HG02885 (cell line): Measurements from ENCODE around the gene UBR1.
"Not testable (repeated sequence)": the region's sequence is repeated elsewhere in the genome, so short reads cannot be mapped to it uniquely, and the experiment has no call there.

Source experiments
- ATAC-seq: cut with Tn5 transposase; IDR thresholded peaks from one replicate; pipeline ENCODE4 v1.9.1; 2021; ENCODE audit warnings: mild to moderate bottlenecking; ENCODE audit not compliant: unreplicated experiment, poor library complexity

The UBR1 gene

GRCh38 chr15:43105778-43106485 is at the start of gene UBR1:
TSS of gene UBR1 (minus strand) at chr15:43106038. CDS start at chr15:43106022, 16 bp downstream.
- ATAC-seq = peak; percentile 88

DNA sequence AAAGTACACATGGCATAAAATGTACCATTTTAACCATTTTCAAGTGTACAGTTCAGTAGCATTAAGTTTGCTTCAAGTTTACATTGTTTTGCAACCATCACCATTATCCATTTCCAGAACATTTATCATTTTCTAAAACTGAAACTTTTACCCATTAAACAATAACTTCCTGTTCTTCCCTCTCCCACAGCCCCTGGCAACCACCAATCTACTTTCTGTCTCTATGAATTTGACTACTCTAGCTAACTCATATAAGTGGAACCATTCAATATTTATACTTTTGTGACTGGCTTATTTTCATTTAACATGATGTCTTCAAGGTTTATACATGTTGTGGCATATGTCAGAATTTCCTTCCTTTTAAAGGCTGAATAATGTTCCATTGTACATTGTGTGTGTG is 47.4 kb upstream of the UBR1 start:
- ATAC-seq = no peak

DNA sequence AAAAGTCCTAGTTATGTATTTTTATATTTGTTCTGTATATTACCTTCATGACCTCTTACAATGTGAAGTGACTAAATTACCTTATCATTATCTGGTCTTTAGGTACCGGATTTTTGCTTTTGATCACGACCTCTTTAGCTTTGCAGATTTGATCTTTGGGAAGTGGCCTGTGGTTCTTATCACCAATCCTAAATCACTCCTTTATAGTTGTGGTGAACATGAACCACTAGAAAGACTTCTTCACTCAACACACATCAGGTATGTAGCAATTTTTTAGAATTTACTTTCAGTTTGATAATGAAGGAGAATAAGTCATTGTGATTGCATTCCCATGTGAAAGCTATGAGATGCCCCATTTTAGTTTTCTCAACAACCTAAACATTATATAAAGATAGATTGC is 45.9 kb upstream of the UBR1 start:
- no peak for ATAC-seq

DNA sequence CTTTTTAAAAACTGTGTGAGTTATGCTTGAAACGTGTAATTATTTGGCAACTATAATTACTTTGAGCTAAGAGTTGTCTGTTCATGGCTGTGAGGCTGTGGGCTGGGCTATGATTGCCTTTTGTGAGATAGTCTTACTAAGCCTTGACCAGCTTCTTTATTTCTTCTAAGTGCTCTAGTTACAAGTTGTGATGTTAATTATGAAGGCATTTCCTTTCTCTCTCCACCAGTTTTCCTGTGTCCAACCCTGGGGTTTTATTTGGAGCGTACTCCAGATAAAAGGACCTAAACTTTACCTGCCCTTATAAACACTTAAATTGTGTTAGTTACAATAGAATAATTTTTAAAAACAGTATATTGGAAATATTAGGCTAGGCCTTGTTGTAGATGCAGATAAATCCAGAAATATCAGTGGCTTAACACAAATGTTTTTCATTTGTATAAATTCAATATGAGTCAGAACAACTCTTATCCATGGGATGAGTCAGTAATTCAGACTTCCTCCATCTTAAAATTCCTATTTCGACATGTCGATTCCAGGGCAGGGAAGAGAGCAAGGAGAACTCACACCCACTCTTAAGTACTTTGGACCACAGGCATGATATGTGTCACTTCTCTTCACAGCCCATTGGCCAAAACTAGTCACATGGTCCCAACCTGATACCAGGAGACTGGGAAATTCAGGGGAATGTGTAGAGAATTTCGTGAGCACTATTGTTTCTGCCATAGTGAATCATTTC is 44.5 kb upstream of the UBR1 start:
- ATAC-seq = no peak

DNA sequence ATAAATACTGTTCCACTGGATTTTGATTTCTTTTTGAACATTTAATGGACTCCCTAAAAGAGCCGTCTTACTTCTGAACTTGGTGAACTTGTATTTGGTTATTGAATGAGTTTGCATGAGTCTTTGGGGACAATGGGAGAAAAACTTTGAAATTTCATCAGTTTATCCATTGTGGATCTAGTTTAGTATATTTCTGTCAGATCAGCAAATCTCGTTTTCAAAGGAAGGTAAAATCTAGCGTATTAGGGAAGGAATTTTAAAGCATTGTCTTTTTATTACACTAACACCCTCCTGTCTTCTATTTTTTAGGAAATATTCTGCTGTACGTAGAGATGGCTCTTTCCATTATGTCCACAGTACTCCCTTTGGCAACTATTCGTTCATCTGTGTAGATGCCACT is 40.3 kb upstream of the UBR1 start:
- ATAC-seq = no peak

- ATAC-seq = no peak
Observed at GRCh38 chr15:43144512-43144911, 38.7 kb upstream of the UBR1 start.

DNA sequence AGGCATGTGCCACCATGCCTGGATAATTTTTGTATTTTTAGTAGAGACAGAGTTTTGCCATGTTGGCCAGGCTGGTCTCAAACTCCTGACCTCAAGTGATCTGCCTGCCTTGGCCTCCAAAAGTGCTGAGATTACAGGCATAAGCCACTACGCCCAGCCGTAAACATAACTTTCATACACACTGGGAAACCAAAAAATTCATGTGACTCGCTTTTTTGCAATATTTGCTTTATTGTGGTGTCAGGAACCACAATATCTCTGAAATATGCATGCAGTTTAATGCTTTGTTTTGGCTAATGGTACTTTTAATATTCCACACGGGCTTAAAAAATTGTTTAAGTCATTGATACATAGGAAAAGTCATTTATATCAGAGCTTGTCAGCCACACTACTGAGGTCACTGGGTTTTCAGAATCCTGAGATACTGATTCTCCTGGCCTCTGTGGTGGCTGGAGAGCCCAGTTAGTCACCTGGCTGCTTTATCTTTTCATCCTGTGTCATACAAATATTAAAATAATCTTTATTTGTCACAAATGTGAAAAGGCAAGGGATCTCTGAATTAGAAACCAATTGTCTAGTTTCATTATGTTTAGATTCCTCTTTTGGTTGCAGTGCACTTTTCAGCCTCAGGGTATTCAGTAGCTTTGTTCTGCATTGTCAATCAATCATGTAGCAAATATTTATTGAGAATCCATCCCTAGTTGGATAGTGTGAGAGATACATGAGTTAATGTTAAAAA is 37.5 kb upstream of the UBR1 start:
- no peak for ATAC-seq

DNA sequence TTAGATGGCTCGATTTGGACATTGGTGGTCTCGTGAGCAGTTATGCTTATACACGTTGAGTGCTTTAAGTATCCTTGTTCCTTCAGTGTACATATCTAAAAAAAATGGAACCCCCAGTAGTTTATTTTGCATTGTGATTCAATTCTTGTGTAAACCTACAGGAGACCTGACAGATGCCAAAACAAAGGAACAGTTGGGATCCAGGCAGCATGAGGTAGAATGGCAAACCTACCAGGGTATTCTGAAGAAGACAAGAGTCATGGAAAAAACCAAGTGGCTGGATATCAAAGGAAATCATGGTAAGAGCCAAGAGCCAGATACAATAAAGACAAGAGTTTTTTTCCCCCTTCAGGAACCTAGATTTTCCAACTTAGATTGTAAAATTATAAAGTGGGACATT is 29.5 kb upstream of the UBR1 start:
- no peak for ATAC-seq

GRCh38 chr15:43134157-43134635 is 28.4 kb upstream of the UBR1 start:
- no peak for ATAC-seq

- peak; percentile 94 for ATAC-seq
Observed at GRCh38 chr15:43133430-43134156, 27.8 kb upstream of the UBR1 start, which contains the start of gene TMEM62. TSS of gene TMEM62 (plus strand) at chr15:43133586. CDS start at chr15:43133803, 217 bp downstream.

DNA sequence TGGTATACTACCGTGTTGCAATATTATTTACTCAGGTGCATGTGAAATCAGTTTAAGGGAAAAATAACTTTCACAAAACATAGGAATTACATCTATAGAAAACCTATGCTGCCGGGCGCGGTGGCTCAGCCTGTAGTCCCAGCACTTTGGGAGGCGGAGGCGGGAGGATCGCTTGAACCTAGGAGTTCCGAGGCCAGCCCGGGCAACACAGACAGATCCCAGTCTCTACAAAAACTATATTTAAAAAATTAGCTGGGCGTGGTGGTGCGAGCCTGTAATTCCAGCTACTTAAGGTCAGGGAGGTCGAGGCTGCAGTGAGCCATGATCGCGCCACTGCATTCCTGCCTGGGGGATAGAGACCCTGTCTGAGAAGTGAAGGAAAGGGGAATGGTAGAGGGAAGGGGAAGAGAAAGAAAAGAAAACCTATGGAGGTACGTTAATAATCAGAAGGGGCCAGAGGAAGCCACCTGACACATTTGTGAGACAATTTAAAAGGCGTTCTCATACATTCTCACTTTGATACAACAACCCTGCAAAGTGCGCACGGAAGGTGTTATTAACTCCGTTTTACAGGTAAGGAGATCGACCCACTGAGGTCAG is 27.1 kb upstream of the UBR1 start:
- ATAC-seq = no peak

- ATAC-seq = no peak
Observed at GRCh38 chr15:43128980-43129335, 23.1 kb upstream of the UBR1 start.

DNA sequence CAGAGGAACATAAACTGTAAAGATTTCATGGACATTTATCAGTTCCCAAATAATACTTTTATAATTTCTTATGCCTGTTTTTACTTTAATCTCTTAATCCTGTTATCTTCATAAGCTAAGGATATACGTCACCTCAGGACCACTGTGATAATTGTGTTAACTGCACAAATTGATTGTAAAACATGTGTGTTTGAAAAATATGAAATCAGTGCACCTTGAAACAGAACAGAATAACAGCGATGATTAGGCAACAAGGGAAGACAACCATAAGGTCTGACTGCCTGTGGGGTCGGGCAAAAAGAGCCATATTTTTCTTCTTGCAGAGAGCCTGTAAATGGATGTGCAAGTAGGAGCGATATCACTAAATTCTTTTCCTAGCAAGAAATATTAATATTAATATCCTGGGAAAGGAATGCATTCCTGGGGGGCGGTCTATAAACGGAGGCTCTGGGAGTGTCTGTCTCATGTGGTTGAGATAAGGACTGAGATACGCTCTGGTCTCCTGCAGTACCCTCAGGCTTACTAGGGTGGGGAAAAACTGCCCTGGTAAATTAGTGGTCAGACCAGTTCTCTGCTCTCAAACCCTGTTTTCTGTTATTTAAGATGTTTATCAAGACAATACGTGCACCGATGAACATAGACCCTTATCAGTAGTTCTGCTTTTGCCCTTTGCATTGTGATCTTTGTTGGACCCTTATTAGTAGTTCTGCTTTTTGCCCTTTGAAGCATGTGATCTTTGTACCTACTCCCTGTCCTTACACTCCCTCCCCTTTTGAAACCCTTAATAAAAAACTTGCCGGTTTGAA is 22.5 kb upstream of the UBR1 start:
- not testable (repeated sequence) for ATAC-seq

DNA sequence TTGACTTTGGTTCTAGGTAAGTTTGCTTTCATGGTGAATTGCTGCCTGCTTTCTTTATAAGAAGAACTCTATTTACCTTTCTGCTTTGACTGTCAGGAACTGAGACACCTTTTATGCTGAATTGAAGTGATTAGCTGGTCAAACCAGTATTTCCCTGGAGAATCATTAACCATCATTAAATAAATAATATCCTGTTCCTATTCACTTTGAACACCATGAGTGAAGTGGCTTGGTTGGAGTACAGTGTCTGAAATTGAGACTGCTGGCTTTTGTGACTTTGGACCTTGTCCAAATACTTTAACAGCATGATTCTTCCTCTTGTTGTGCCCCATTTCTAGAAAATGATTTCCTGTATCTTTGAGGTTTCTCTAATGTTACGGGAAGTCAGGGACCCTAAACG is 21.9 kb upstream of the UBR1 start:
- no peak for ATAC-seq

DNA sequence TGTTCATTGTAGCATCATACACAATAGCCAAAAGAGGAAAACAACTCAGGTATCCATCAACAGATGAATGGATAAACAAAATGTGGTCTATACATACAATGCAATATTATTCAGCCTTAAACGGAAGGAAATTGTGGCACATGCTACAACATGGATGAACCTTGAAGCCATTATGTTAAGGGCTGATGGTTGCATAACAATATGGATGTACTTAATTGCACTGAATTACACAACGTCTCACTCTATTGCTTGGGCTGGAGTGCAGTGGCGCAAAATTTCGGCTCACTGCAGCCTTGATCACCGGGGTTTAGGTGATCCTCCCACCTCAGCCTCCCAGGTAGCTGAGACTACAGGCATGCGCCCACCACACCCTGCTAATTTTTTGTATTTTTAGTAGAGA is 20.5 kb upstream of the UBR1 start:
- ATAC-seq = no peak

GRCh38 chr15:43125100-43125661 is 19.3 kb upstream of the UBR1 start:
- no peak for ATAC-seq

GRCh38 chr15:43121863-43122262 is 16.0 kb upstream of the UBR1 start:
- no peak for ATAC-seq

DNA sequence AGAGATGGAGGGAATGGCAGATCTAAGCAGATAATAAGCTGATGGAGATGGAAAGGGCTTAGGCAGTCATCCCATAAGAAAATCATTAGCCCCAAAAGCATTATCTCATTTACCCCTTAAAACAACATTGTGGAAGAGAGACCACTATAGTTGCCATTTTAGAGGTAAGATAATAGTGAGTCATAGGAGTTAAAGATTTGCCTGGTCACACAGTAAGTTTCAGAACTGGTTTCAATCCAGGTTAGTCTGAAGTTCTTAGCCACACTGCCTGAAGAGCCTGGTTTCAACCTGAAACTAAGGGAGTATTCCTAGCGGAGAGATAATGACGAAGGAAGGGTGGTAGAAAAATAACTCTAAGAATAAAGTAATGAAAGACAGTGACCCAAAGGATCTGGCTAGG is 13.0 kb upstream of the UBR1 start:
- no peak for ATAC-seq

DNA sequence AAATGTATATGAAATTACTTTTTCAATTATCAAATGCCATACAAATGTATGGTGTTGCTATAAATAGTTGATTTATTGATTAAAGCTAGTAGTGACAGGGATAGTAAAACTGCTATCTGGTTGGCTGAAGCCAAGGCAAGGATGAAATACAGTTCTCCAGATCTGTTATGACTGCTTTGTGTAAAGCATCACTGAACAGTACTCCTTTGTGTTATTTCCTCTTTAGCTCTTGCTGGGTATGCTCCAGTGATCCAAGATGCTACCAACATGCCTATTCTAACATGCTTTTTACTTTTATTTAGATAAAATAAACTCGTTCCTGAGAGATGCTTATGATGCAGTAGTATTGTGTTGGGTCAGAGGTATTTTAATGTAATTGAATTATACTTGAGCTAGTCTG is 12.4 kb upstream of the UBR1 start:
- ATAC-seq = no peak
